ENCODE measurements around the gene CLCN7.

CLCN7 gene

GRCh38 chr16:1502092-1503004, 27.5 kb upstream of the CLCN7 start:
- no peak for DNase-seq

- no peak for DNase-seq
Measured at GRCh38 chr16:1501630-1502029, 26.8 kb upstream of the CLCN7 start.

- no peak for DNase-seq
Measured at GRCh38 chr16:1500465-1501150, 25.8 kb upstream of the CLCN7 start.

GRCh38 chr16:1499756-1500464, 25.1 kb upstream of the CLCN7 start:
- no peak for DNase-seq

DNA sequence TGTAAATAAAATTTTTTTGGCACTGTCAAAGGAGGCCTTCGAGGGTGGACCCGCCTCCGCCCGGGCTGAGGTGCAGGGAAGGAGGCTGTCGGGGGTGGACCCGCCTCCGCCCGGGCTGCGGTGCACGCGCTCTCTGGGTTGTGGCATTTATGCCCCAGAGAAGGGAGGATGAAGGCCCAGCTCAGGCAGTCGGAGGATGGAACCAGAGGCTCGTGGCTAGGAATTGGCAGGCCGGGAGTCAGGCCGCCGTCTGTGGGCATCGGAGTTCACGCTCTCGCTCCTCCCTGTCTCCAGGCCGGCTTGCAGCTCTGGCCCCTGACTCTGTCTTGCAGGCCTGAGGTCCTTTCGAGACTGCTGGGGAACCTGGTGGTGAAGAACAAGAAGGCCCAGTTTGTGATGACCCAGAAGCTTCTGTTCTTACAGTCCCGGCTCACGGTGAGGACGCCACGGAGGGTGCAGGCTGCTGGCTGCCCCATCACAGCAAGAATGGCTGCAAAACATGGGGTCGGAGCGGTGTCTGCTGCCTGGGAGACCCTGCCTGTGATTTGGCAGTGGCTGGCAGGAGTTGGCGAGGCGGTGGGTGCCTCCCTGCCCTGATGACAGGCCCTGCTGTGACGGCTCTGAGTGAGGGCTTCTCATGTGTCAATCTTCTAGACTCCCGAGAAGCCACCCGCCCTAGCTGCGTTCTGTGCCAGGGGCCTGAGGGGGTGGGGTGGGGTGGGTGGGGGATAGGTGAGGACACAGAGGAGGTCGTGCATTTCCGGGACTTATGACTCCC, 24.3 kb upstream of the CLCN7 start:
- DNase-seq = no peak

DNA sequence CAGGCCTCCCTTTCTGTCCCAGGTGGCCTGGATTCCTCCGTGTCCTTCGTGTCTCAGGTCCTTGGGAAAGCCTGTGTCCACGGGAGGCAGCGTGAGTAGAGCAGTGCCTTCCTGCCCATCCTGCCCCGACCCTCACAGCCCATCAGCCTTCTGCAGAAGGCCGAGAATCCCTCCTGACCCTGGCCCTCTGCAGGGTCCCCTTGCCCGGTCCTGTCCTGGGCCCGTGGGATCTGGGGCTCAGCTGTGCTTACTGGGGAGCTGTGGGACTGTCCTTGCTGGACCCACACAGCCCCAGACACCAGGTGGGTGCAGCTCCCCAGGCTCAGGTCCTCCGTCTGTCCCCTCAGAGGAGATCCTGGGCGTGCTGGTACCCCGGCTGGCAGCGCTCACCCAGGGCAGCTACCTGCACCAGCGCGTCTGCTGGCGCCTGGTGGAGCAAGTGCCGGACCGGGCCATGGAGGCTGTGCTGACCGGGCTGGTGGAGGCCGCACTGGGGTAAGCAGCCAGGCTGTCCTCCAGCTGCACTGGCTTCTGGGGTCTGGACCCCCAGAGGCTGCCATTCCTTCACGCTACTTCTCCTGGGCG, 22.3 kb upstream of the CLCN7 start:
- no peak for DNase-seq

- no peak for DNase-seq
Measured at GRCh38 chr16:1496464-1496863, 21.6 kb upstream of the CLCN7 start.

- DNase-seq = no peak
Measured at GRCh38 chr16:1495889-1496262, 21.0 kb upstream of the CLCN7 start.

DNA sequence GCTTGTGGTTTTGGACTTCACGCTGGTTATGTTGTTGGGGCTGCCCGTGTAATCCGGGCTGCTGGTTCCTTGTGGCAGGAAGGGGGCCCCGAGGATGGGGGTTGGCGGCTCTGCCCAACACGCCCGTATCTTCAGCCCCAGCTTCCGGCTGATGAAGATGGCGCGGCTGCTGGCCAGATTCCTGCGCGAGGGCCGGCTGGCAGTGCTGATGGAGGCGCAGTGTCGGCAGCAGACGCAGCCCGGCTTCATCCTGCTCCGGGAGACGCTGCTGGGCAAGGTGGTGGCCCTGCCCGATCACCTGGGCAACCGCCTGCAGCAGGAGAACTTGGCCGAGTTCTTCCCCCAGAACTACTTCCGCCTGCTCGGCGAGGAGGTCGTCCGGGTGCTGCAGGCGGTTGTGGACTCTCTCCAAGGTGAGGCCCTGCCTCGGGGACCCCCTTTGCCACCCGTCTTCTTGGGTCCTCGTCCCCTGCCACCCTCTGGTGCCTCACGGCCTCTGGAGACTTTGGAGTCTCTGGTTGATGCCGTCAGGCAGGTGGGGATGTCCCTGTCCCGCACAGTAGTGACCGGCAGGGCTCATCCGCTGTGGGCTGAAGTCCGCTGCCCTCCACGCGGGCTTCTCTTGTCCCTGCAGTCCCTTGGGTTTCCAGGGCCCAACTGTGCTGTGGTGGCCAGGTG, 20.5 kb upstream of the CLCN7 start:
- no peak for DNase-seq

GRCh38 chr16:1494711-1495110, 19.9 kb upstream of the CLCN7 start:
- no peak for DNase-seq

DNA sequence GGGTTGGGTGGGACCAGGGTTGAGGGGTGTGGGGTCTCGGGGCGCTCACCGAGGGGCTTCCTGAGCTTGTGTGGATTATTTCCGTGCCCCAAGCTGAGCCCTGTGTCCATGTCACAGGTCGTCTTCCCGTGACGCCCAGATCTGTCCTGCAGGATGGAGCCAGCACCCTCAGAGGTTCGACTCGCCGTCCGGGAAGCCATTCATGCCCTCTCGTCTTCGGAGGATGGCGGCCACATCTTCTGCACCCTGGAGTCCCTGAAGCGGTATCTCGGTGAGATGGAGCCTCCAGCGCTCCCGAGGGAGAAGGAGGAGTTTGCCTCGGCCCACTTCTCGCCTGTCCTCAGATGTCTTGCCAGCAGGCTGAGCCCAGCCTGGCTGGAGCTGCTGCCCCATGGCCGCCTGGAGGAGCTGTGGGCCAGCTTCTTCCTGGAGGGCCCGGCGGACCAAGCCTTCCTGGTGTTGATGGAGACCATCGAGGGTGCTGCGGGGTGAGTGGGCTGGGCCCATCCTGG, 19.4 kb upstream of the CLCN7 start:
- no peak for DNase-seq

- DNase-seq = no peak
Measured at GRCh38 chr16:1493746-1494094, 18.9 kb upstream of the CLCN7 start.

DNA sequence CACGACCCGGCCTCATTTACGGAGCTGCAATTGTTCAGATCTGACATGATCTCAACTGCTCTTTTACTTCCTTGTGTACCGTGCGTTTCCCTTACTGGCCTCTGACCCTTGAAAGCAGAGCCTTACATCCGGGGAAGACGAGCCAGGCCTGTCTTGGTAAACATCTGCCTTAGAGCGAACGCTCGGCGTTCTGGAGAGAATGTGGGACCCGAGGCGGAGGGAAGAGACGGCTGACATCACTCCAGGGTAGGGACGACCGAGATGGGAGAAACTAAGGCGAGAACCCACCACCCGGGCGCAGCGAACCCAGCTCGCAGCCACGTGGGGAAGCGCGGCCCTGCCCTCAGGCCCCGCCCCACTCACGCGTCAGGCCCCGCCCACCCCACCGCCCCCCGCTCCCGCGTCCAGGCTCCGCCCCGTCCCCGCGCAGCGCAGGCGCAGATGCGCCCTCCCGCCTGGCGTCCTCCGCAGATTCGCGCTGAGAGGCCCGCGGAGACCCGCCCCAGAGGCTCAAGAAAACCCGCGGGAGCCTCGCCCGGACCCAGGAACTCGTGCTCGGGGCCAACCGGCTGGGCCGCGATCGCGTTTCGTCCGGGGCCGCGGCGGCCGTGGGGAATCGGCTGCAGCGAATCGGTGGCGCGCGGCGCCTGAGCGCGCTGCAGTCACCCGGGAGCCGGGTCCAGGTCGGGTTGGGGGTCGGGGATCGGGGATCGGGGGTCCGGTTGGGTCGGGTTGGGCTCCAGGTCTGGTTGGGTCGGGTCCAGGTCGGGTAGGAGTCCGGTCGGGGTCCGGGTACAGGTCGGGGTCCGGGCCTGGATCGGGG, 18.3 kb upstream of the CLCN7 start, which contains the start of gene TELO2:
Gene TELO2 (plus strand): TSS at position 438 of the 823 bp plus-strand sequence. CDS start 922 bp downstream, outside the sequence.
- DNase-seq = peak; percentile 81

DNA sequence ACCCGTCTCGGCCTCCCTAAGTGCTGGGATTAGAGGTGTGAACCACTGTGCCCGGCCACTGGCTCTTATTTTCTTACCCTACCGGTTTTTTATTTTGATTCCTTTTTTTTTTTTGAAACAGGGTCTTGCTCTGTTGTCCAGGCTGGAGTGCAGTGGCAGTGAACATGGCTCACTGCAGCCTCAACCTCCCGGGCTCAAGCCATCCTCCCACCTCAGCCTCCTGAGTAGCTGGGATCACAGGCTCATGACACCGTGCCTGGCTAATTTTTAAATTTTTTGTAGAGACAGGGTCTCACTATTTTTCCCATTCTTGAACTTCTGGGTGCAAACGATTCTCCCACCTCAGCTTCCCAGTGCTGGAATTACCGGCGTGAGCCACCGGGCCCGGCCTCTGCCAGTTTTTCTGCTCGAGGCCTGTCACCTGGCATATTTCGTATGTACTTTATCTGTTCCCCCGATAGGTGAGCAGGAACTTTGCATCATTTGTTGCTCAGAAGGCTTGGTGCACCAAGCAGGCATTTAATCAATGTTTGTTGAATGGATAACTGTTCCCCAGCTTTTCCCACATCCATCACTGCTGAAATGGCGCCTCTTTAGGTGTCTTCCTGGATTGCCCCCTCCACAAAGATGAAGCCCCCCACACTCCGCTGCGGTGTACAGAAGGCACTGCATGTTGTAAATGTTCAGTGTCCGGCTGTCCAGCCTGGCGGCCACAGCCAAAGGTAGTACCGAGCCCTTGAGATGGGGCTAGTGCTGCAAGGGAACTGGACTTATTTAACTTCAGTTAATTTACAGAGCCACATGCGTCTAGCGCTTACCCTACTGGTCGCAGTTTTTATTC, 17.5 kb upstream of the CLCN7 start:
- DNase-seq = no peak

DNA sequence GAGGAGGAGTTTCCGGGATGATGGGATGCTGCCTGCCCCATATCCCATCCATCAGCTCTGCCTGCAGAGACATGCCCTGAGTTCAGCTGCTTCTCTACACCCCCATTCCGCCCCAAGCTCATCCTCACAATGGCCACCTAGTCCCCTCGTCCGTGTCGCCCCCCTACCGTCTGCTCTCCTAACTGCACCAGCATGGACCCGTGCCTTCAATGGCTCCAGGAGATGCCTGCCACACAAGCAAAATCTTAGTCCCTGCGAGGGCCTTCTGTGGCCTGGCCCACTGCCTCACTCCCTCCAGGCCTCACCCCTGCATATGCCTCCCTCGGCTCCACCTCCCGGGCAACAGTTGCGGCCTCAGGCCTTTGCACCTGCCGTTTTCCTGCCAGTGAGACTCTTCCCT, 16.5 kb upstream of the CLCN7 start:
- DNase-seq = no peak

DNA sequence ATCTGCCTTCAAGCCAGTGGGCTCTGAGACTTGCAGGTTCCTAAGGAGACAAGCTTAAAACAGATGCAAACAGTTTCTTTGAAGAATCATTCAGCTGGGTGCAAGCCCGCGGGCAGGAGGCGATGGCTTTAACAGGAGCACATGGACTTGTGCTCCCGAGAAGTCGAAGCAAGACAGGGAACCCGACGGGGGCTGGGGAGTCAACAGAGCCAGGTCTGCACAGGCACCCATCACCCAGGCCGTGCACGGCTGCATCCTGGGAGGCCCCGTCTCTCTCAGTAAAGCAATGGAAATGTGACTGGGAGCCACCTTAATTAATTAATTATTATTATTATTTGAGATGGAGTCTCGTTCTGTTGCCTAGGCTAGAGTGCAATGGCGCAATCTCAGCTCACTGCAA, 14.2 kb upstream of the CLCN7 start:
- DNase-seq = no peak

- DNase-seq = no peak
Measured at GRCh38 chr16:1488619-1489018, 13.8 kb upstream of the CLCN7 start, which contains the start of gene PTX4. TSS of gene PTX4 (minus strand) at chr16:1488944. CDS start at chr16:1488909, 35 bp downstream.

DNA sequence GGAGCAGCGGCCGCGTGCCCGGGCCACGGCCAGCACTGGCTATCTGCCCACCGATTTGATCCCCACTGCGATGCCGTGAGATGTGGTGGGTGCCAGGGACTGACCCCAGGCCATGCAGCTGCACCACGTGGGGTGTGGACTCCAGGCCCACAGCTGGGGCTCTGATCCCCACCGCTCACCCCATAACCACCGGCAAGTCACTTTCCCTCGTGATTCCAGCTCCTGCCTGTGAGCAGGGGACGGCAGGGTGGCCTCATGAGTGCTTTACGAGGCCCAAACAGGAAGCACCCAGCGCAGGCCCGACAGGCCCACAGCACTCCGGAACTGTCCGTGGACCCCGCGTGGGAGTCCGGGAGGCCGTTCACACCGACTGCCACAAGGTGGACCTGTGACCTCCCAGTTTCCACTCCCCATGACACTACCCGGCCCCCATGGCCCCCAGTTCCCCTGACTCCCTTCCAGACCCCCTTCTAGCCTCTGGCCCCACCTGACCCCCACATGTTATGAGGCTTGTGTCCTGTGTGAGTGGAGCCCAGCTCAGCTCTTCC, 13.3 kb upstream of the CLCN7 start:
- no peak for DNase-seq

GRCh38 chr16:1487395-1488053, 12.7 kb upstream of the CLCN7 start:
- DNase-seq = no peak
